Gastroesophageal sphincter (tissue), 4 donors: ENCODE data around the gene ARL6IP4. TPM values are rescaled to one million over a fixed set of nuclear protein-coding genes. Genes with fewer than 3 reads are reported as not detected.

Experiments used
- ATAC-seq: fragments of 150-250 bp; one replicate; pipeline ENCODE4 v1.9.1; 2016; ENCODE audit warnings: mild to moderate bottlenecking, moderate library complexity
- H3K27ac ChIP-seq, 4 donors: fragments of 200-600 bp; sonication (generic) in 3 of 4; 1 replicate in 3 of 4; 2 replicates in 1 of 4; pipeline ENCODE4 v1.5.1; 2016 to 2019
- H3K27me3 ChIP-seq: fragments of 200-600 bp; sonication (generic); one replicate; pipeline ENCODE4 v1.5.1; 2019
- H3K36me3 ChIP-seq, 2 donors: fragments of 200-600 bp; sonication (generic); one replicate each; pipeline ENCODE4 v1.5.1; 2019; ENCODE audit warnings: control low read depth in 1 of 2
- H3K4me1 ChIP-seq, 3 donors: fragments of 200-600 bp; sonication (generic); 1 replicate in 2 of 3; 2 replicates in 1 of 3; pipeline ENCODE4 v1.5.1; 2016 to 2019; ENCODE audit warnings: control low read depth in 2 of 3
- H3K4me3 ChIP-seq, 2 donors: fragments of 200-600 bp; sonication (generic); one replicate each; pipeline ENCODE4 v1.5.1; 2019; ENCODE audit warnings: mild to moderate bottlenecking in 1 of 2, moderate library complexity in 1 of 2
- H3K9me3 ChIP-seq, 3 donors: fragments of 200-600 bp; sonication (generic); one replicate each; pipeline ENCODE4 v1.5.1; 2017 to 2019; ENCODE audit warnings: control low read depth in 2 of 3
- EP300 ChIP-seq: sonication (generic); formaldehyde crosslinking; IDR thresholded peaks from one replicate; pipeline ENCODE4 v1.6.1; 2017; ENCODE audit warnings: antibody characterized with exemption, mild to moderate bottlenecking
- POLR2A ChIP-seq, 2 donors: fragments of 450-650 bp; IDR thresholded peaks; one replicate each; pipeline ENCODE4 v1.6.1; 2017; ENCODE audit warnings: antibody characterized with exemption in 2 of 2, mild to moderate bottlenecking in 2 of 2, moderate library complexity in 1 of 2
- POLR2AphosphoS5 ChIP-seq: sonication (generic); formaldehyde crosslinking; IDR thresholded peaks from one replicate; pipeline ENCODE4 v1.6.1; 2017; ENCODE audit warnings: antibody characterized with exemption
- WGBS, 2 donors: methylation state at CpG; one replicate each; pipeline ENCODE4 v1.1.5; 2018; ENCODE audit warnings: low coverage in 1 of 2; 5-methylcytosine and 5-hydroxymethylcytosine counted together
- total RNA-seq, 4 donors: library from RNA; depleted of rRNA; stranded (reverse); fragments of >200 nt; gene quantifications; one replicate each; pipeline ENCODE4 v1.1.0, GENCODE V29; 2016
- TF ChIP-seq, protein P1 (sequence below), 4 experiments: fragments of 200-600 bp in 2 of 4; fragments of 450-650 bp in 2 of 4; sonication (generic) in 1 of 4; IDR thresholded peaks; one replicate each; pipeline ENCODE4 v1.5.1; 2017 to 2019; ENCODE audit warnings: antibody characterized with exemption in 4 of 4, mild to moderate bottlenecking in 2 of 4, moderate library complexity in 2 of 4

ARL6IP4 gene
- total RNA-seq, 4 donors from 2014 or later: 251 to 343 (median 302) TPM

DNA sequence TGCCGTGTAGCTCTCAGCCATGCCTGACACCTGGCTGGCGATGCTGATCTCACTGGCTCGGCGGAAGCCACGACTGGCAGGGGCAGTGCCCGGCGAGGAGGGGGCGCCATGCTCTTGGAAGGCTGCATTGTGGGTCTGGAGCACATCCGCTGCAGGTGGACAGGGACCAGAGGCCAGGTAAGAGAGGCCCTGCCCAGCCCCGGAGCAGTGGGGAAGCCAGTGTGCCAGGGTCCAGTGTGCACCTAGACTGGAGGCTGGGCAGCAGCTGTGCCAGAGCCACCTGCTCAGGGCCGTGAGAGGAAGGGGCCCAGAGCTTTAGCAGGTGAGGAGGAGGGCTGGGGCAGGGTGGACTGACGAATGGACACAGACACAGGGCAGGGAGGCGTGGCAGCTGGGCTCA lies 10.1 kb downstream of the ARL6IP4 start:
- Histone ChIP-seq H3K36me3 (peaks cover 0 to 98% of the 10 kb centered on the region in 2 donors), H3K27ac (no peak overlapping the region), H3K4me1 (peaks cover 0 to 7% (median 0%) of the 10 kb centered on the region in 3 donors), H3K4me3 (no peak overlapping the region), H3K9me3 (no peaks in the 10 kb centered on the region), H3K27me3 (no peaks in the 10 kb centered on the region)
- ATAC-seq: no peak
- TF ChIP-seq EP300: no peak
- TF ChIP-seq POLR2AphosphoS5: no peak
- TF ChIP-seq, protein P1, sequence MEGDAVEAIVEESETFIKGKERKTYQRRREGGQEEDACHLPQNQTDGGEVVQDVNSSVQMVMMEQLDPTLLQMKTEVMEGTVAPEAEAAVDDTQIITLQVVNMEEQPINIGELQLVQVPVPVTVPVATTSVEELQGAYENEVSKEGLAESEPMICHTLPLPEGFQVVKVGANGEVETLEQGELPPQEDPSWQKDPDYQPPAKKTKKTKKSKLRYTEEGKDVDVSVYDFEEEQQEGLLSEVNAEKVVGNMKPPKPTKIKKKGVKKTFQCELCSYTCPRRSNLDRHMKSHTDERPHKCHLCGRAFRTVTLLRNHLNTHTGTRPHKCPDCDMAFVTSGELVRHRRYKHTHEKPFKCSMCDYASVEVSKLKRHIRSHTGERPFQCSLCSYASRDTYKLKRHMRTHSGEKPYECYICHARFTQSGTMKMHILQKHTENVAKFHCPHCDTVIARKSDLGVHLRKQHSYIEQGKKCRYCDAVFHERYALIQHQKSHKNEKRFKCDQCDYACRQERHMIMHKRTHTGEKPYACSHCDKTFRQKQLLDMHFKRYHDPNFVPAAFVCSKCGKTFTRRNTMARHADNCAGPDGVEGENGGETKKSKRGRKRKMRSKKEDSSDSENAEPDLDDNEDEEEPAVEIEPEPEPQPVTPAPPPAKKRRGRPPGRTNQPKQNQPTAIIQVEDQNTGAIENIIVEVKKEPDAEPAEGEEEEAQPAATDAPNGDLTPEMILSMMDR (IDR thresholded peaks at IDR 0.05): no peak
- TF ChIP-seq POLR2A (IDR thresholded peaks at IDR 0.05): no peak
- WGBS, 2 donors: 82% methylated on average over 2 of the region's 13 CpGs; no CpG with 5 or more reads in 1 of the 2 donors

DNA sequence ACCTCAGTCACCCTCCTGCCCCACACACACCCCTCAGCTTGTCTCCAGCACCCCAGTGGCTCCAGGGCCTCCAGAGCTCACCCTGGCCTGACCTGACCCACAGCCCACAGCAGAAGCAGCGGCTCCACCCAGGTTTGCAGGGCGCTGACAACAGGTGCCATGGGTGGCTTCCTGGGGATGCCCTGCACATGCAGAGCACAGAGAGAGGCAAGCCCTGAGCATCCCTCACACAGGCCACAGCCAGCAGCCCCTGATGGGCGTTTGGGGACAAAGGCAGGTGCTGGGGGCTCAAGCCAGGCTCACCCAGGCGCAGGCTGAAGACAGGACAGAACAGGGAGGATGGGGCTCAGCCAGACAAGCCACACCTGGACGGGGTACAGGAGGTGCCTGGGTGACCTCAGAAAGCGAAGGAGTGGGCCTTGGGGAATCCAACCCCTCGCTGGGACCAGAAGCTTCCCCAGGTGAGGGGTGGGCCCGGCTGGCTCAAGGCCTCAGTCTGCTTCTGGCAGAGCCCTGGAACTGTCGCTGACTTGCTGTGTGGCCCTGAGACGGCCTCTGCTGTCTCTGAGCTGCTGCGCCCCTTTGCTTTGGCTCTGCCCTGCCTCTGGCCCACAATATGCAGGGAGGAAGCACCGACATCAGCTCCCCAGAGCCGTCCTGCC lies 10.6 kb downstream of the ARL6IP4 start:
- Histone ChIP-seq H3K36me3 (peaks cover 0 to 98% of the 10 kb centered on the region in 2 donors), H3K27ac (no peak overlapping the region), H3K4me3 (no peak overlapping the region), H3K4me1 (peaks cover 0 to 9% (median 3%) of the 10 kb centered on the region in 3 donors), H3K9me3 (no peaks in the 10 kb centered on the region), H3K27me3 (no peaks in the 10 kb centered on the region)
- ATAC-seq: no peak
- WGBS, 2 donors: 73 to 93% methylated on average over 3 to 4 of the region's 13 CpGs
- TF ChIP-seq POLR2AphosphoS5: no peak
- TF ChIP-seq, protein P1 (IDR thresholded peaks at IDR 0.05): no peak
- no peak for TF ChIP-seq POLR2A (IDR thresholded peaks at IDR 0.05)
- TF ChIP-seq EP300: no peak

DNA sequence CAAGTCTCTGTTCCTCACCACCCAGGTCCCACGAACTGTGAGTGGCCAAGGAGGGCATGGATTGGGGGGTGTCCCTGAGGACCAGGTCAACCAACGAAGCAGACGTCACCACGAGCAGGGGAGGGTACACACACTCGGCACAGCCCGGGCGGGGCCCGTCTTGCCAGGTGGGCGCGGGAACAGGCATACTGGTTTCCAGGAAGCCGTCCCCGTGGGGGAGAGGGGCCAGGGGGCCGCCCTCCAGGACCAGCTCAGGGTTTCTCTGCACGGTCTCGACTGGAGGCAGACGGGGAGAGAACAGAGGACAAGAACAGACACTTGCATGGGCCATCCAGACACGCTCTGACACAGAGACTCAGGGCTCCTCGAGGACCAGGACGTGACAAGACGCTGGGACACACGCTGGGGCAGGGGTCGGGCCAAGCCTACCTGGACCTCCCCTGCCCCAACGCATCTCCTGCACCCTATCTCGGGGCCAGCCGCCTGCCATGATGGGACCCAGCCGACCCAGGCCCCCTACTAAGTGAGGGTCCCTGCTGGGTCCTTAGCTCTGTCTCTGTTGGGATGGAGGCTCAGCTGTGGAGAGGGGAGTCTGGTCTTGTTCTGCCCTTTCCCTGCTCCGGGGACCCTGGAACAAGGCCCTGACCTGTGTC lies 11.3 kb downstream of the ARL6IP4 start:
- Histone ChIP-seq H3K9me3 (no peaks in the 10 kb centered on the region), H3K27ac (no peak overlapping the region), H3K4me1 (peaks cover 0 to 16% (median 3%) of the 10 kb centered on the region in 3 donors), H3K4me3 (no peak overlapping the region), H3K36me3 (peaks cover 0 to 98% of the 10 kb centered on the region in 2 donors), H3K27me3 (no peaks in the 10 kb centered on the region)
- ATAC-seq: no peak
- no peak for TF ChIP-seq POLR2A (IDR thresholded peaks at IDR 0.05)
- TF ChIP-seq, protein P1 (IDR thresholded peaks at IDR 0.05): no peak
- no CpG with 5 or more reads among the region's 27 CpGs for WGBS, 2 donors

DNA sequence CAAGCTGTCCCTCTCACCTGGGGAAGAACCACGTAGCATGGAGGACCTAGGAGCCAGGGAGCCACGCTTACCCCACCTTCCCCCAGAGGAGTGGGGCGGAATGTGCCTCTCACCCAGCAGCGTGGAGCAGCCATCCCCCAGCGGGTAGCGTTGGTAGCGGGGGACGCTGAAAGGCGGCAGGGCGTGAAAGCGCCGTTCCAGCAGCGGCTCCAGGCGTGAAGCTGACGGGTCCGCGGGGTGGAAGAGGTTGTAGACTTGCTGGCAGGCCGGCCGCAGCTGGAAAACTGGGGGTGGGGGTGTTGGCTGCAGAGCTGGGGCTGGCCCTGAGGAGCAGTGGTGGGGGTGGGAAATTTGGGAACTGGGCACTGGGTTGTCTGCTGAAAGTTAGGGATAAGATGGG lies 11.9 kb downstream of the ARL6IP4 start:
- TF ChIP-seq, protein P1 (IDR thresholded peaks at IDR 0.05): no peak
- TF ChIP-seq POLR2AphosphoS5 (no peak), EP300 (no peak), POLR2A (IDR thresholded peaks at IDR 0.05) (no peak)
- Histone ChIP-seq H3K36me3 (peaks cover 0 to 98% of the 10 kb centered on the region in 2 donors), H3K27ac (no peak overlapping the region), H3K9me3 (no peaks in the 10 kb centered on the region), H3K27me3 (no peaks in the 10 kb centered on the region), H3K4me1 (peaks cover 0 to 21% (median 3%) of the 10 kb centered on the region in 3 donors), H3K4me3 (no peak overlapping the region)
- WGBS, 2 donors: no CpG with 5 or more reads among the region's 19 CpGs
- no peak for ATAC-seq
